Activated T-helper 2 cell treated with anti-CD3 and anti-CD28 coated beads, Interferon-gamma antibody, Interleukin-2, Interleukin-4, amounts not matched to agents 10 μg/mL and 5 μg/mL and 100 μg/mL, durations not matched to agents 14 hours and 24 hours and 36 hours (primary cell): ENCODE measurements around the gene PPP2R5E. TPM values are rescaled to one million over a fixed set of nuclear protein-coding genes. Genes with fewer than 3 reads are reported as not detected.

ENCODE experiments used
- DNase-seq: peaks from one replicate; pipeline ENCODE4 v3.0.0; 2021; ENCODE audit warnings: low spot score
- H3K27ac Mint-ChIP-seq: one replicate; pipeline ENCODE4 v1.8.0; 2021; ENCODE audit warnings: mixed read lengths
- H3K27me3 Mint-ChIP-seq: one replicate; pipeline ENCODE4 v1.8.0; 2021; ENCODE audit warnings: low read depth, mixed read lengths
- H3K36me3 Mint-ChIP-seq: one replicate; pipeline ENCODE4 v1.8.0; 2021; ENCODE audit warnings: low read depth, mixed read lengths
- H3K4me1 Mint-ChIP-seq: one replicate; pipeline ENCODE4 v1.8.0; 2021; ENCODE audit warnings: low read depth, mixed read lengths
- H3K4me3 Mint-ChIP-seq: one replicate; pipeline ENCODE4 v1.8.0; 2021; ENCODE audit warnings: low read depth, mild to moderate bottlenecking, moderate library complexity, mixed read lengths
- H3K9me3 Mint-ChIP-seq: one replicate; pipeline ENCODE4 v1.8.0; 2021; ENCODE audit warnings: mixed read lengths
- intact Hi-C: fragments of 100-400 bp; cut with micrococcal nuclease; formaldehyde crosslinking; loops from one replicate; pipeline ENCODE4 v1.15.1; 2023
- total RNA-seq: library from RNA; stranded (reverse); gene quantifications from 2 replicates; pipeline ENCODE4 v1.2.3, GENCODE V29; 2022

Gene PPP2R5E
- total RNA-seq, 1 donor from 2014 or later, result 44.1 TPM

GRCh38 chr14:63510538-63510937, 32.6 kb downstream of the PPP2R5E start:
- Mint-ChIP-seq H3K4me1 (peaks cover 42% of the 10 kb centered on the region), H3K27me3 (no peaks in the 10 kb centered on the region), H3K9me3 (no peaks in the 10 kb centered on the region), H3K36me3 (peaks cover 10% of the 10 kb centered on the region), H3K27ac (peak overlapping the region; percentile 53), H3K4me3 (peak overlapping the region; percentile 35)
- no peak for DNase-seq
- intact Hi-C loops, result loop anchor here (1.0 kb wide), 1 partner anchor 32 kb away; no protein-coding TSS in a partner anchor

DNA sequence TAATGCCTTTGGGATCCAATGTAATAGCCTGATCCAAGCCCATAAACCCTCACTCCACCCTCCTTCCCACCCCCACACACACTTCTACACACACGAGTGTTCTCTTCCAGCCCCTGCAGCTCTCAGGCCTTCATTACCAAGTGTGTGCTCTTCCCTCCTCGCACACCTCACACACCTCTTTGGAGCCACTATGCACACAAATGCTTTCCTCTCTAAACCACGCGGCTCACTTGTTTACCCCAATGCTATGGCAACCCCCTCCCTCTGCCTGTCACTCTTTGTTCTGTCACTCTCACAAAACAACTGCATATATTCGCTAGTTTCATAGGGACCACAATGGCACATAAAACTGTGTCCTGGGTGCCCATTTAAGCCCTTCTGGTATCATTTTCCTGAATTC, 35.1 kb downstream of the PPP2R5E start:
- no peak for DNase-seq
- intact Hi-C loops, result no loop called here
- Mint-ChIP-seq H3K4me3 (no peak overlapping the region), H3K9me3 (no peaks in the 10 kb centered on the region), H3K27me3 (no peaks in the 10 kb centered on the region), H3K4me1 (peaks cover 32% of the 10 kb centered on the region), H3K36me3 (peaks cover 10% of the 10 kb centered on the region), H3K27ac (no peak overlapping the region)

DNA sequence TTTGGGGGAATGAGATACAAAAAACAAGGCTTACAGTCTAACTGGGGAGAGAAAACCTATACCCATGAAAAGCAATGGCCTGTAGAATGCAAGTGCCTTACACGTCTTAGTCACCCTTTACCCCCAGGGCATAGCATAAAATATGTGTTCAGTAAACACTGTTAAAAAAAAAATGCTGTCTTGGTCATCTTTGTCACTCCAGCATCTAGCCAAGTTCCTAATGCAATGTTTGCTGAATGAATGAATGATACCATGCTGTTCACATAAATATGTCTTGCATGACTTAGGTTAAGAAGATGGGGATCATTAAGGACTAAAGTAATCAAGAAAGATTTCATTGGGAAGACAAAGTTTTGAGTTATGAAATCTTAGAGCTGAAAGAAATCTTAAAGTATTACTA, 38.5 kb downstream of the PPP2R5E start:
- Mint-ChIP-seq H3K27me3 (no peaks in the 10 kb centered on the region), H3K9me3 (no peaks in the 10 kb centered on the region), H3K4me3 (no peak overlapping the region), H3K36me3 (peaks cover 10% of the 10 kb centered on the region), H3K27ac (no peak overlapping the region), H3K4me1 (peaks cover 16% of the 10 kb centered on the region)
- intact Hi-C loops, result no loop called here
- DNase-seq, result no peak

DNA sequence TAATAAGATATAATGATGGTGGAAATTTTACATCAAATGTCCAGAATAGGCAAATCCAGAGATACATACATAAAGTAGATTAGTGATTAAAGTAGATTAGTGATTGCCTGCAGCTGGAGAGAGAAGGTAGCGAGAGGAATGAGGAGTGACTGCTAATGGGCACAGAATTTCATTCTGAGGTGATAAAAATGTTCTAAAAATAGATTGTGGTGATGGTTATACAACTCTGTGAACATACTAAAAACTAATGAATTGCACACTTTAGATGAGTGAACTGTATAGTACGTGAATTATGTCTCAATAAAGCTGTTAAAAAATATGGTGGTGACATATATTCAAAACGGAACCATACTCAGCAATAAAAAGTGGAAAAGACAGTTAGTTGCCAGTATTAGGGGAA, 41.7 kb downstream of the PPP2R5E start:
- no peaks in the 10 kb centered on the region for H3K9me3 Mint-ChIP-seq
- peaks cover 11% of the 10 kb centered on the region for H3K36me3 Mint-ChIP-seq
- intact Hi-C loops, result no loop called here
- no peak overlapping the region for H3K4me3 Mint-ChIP-seq
- DNase-seq, result no peak
- H3K27ac Mint-ChIP-seq, result no peak overlapping the region
- H3K27me3 Mint-ChIP-seq, result no peaks in the 10 kb centered on the region
- peaks cover 14% of the 10 kb centered on the region for H3K4me1 Mint-ChIP-seq

- intact Hi-C loops, result no loop called here
- H3K4me3 Mint-ChIP-seq, result no peak overlapping the region
- peaks cover 11% of the 10 kb centered on the region for H3K36me3 Mint-ChIP-seq
- H3K27ac Mint-ChIP-seq, result no peak overlapping the region
- no peaks in the 10 kb centered on the region for H3K9me3 Mint-ChIP-seq
- no peak for DNase-seq
- H3K27me3 Mint-ChIP-seq, result no peaks in the 10 kb centered on the region
- peaks cover 14% of the 10 kb centered on the region for H3K4me1 Mint-ChIP-seq
These were observed 43.4 kb downstream of the PPP2R5E start for GRCh38 chr14:63499701-63500250.

DNA sequence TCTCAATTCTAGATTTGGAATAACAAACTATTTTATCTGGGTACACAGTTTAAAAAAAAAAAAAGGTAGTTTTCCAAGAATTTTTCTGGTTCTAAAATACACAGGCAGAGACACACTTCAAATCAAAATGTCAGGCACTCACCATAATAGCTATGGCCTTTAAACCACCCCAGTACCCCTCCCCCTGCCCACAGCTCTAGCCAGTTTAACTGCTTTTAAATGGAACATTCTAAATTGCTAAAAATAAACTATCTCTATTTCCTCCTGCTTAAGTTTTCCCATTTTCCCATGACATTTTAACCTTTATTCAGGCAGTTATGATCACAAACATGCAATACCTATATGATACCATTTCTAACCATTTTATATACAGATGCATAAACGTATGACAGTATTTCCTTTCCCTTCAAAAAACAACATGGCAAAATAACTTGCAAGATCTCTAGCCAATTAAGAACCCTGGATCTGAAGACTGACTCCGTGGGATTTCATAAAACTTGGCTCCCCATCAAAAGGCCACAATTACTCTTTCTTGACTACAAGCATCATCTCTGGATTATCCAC, 46.3 kb downstream of the PPP2R5E start:
- DNase-seq, result no peak
- Mint-ChIP-seq H3K27me3 (no peaks in the 10 kb centered on the region), H3K9me3 (no peaks in the 10 kb centered on the region), H3K4me3 (no peak overlapping the region), H3K27ac (no peak overlapping the region), H3K36me3 (peaks cover 11% of the 10 kb centered on the region), H3K4me1 (peaks cover 19% of the 10 kb centered on the region)
- intact Hi-C loops, result no loop called here

DNA sequence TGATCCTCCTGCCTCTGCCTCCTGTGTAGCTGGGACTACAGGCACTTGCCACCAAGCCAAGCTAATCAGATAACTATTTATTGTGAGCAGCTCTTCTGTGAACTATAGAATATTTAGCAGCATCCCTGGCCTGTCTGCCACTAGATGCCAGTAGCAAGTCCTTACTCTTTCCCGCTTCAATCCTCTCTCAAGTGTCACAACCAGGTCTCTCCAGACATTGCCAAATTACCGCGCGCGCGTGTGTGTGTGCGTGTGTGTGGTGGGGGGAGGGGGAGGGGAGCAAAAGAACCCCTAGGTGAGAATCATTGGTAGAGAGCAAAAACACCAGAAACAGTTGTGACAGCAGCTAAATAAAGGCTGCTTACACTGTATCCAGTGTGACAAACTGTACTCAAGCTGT, 49.9 kb downstream of the PPP2R5E start:
- Mint-ChIP-seq H3K4me3 (no peak overlapping the region), H3K36me3 (peaks cover 5% of the 10 kb centered on the region), H3K27ac (peak overlapping the region; percentile 21), H3K27me3 (no peaks in the 10 kb centered on the region), H3K4me1 (peaks cover 18% of the 10 kb centered on the region), H3K9me3 (no peaks in the 10 kb centered on the region)
- no peak for DNase-seq
- intact Hi-C loops, result no loop called here

- Mint-ChIP-seq H3K9me3 (no peaks in the 10 kb centered on the region), H3K27ac (peak overlapping the region; percentile 60), H3K27me3 (no peaks in the 10 kb centered on the region), H3K4me1 (peaks cover 18% of the 10 kb centered on the region), H3K36me3 (peaks cover 5% of the 10 kb centered on the region), H3K4me3 (no peak overlapping the region)
- intact Hi-C loops, result no loop called here
- DNase-seq, result no peak
These were observed 50.8 kb downstream of the PPP2R5E start for GRCh38 chr14:63492391-63492790.

GRCh38 chr14:63487724-63488123, 55.5 kb downstream of the PPP2R5E start:
- no peak overlapping the region for H3K27ac Mint-ChIP-seq
- H3K4me1 Mint-ChIP-seq, result peaks cover 27% of the 10 kb centered on the region
- H3K36me3 Mint-ChIP-seq, result no peaks in the 10 kb centered on the region
- no peaks in the 10 kb centered on the region for H3K9me3 Mint-ChIP-seq
- no peaks in the 10 kb centered on the region for H3K27me3 Mint-ChIP-seq
- no peak for DNase-seq
- intact Hi-C loops, result no loop called here
- H3K4me3 Mint-ChIP-seq, result no peak overlapping the region

GRCh38 chr14:63486738-63487137, 56.4 kb downstream of the PPP2R5E start:
- no peaks in the 10 kb centered on the region for H3K9me3 Mint-ChIP-seq
- H3K27me3 Mint-ChIP-seq, result no peaks in the 10 kb centered on the region
- no peaks in the 10 kb centered on the region for H3K36me3 Mint-ChIP-seq
- no peak overlapping the region for H3K27ac Mint-ChIP-seq
- intact Hi-C loops, result no loop called here
- no peak overlapping the region for H3K4me3 Mint-ChIP-seq
- DNase-seq, result no peak
- H3K4me1 Mint-ChIP-seq, result peaks cover 22% of the 10 kb centered on the region

- Mint-ChIP-seq H3K9me3 (no peaks in the 10 kb centered on the region), H3K27me3 (no peaks in the 10 kb centered on the region), H3K36me3 (peaks cover 4% of the 10 kb centered on the region), H3K4me1 (peaks cover 34% of the 10 kb centered on the region), H3K27ac (no peak overlapping the region), H3K4me3 (no peak overlapping the region)
- no peak for DNase-seq
- intact Hi-C loops, result no loop called here
These were observed 59.9 kb downstream of the PPP2R5E start for GRCh38 chr14:63483315-63483714.

- intact Hi-C loops, result no loop called here
- no peak for DNase-seq
- no peaks in the 10 kb centered on the region for H3K9me3 Mint-ChIP-seq
- peaks cover 4% of the 10 kb centered on the region for H3K36me3 Mint-ChIP-seq
- H3K4me1 Mint-ChIP-seq, result peaks cover 43% of the 10 kb centered on the region
- H3K27ac Mint-ChIP-seq, result no peak overlapping the region
- H3K27me3 Mint-ChIP-seq, result no peaks in the 10 kb centered on the region
- H3K4me3 Mint-ChIP-seq, result no peak overlapping the region
These were observed 62.6 kb downstream of the PPP2R5E start for GRCh38 chr14:63480599-63480998.

- no peaks in the 10 kb centered on the region for H3K27me3 Mint-ChIP-seq
- peak overlapping the region; percentile 60 for H3K27ac Mint-ChIP-seq
- no peaks in the 10 kb centered on the region for H3K9me3 Mint-ChIP-seq
- peaks cover 4% of the 10 kb centered on the region for H3K36me3 Mint-ChIP-seq
- no peak overlapping the region for H3K4me3 Mint-ChIP-seq
- intact Hi-C loops, result loop anchor here (1.0 to 10.0 kb wide), 7 partner anchors 10 to 1026 kb away; partner anchors contain the start of genes PPP2R5E, WDR89, ZBTB1 and ZBTB25
- H3K4me1 Mint-ChIP-seq, result peaks cover 42% of the 10 kb centered on the region
- DNase-seq, result no peak
These were observed 64.7 kb downstream of the PPP2R5E start for GRCh38 chr14:63478437-63478852.
